Loucy (cell line): ENCODE data around the gene RIC3.

Experiments used
- H2AFZ ChIP-seq: fragments of 200-600 bp; sonication (generic); 2 replicates; pipeline ENCODE4 v1.6.0; 2016; ENCODE audit warnings: antibody characterized with exemption, mild to moderate bottlenecking, low read length, moderate library complexity
- H3F3A ChIP-seq: fragments of 200-600 bp; 2 replicates; pipeline ENCODE4 v1.6.0; 2016; ENCODE audit warnings: antibody characterized with exemption, low read depth, mild to moderate bottlenecking
- H3K27me3 ChIP-seq: fragments of 200-600 bp; sonication (generic); 2 replicates; pipeline ENCODE4 v1.6.1; 2014; ENCODE audit warnings: low read length, mild to moderate bottlenecking; ENCODE audit not compliant: insufficient read depth, poor library complexity, severe bottlenecking
- H3K36me3 ChIP-seq: fragments of 200-600 bp; sonication (generic); 2 replicates; pipeline ENCODE4 v1.6.1; 2016; ENCODE audit warnings: low read length; ENCODE audit not compliant: insufficient read depth
- H3K4me1 ChIP-seq: fragments of 200-600 bp; sonication (generic); 2 replicates; pipeline ENCODE4 v1.5.1; 2014; ENCODE audit warnings: low read length, mild to moderate bottlenecking; ENCODE audit not compliant: insufficient read depth, poor library complexity, severe bottlenecking
- H3K4me2 ChIP-seq: fragments of 200-600 bp; sonication (generic); 2 replicates; pipeline ENCODE4 v1.6.0; 2014; ENCODE audit warnings: antibody characterized with exemption, low read length, low read depth, mild to moderate bottlenecking; ENCODE audit not compliant: poor library complexity, severe bottlenecking
- H3K4me3 ChIP-seq: fragments of 200-600 bp; sonication (generic); 2 replicates; pipeline ENCODE4 v1.5.1; 2014; ENCODE audit warnings: low read length, mild to moderate bottlenecking, mixed read lengths; ENCODE audit not compliant: poor library complexity, severe bottlenecking
- H3K79me2 ChIP-seq: fragments of 200-600 bp; sonication (generic); 2 replicates; pipeline ENCODE4 v1.6.1; 2014; ENCODE audit warnings: low read length; ENCODE audit not compliant: insufficient read depth
- H3K9ac ChIP-seq: fragments of 200-600 bp; sonication (generic); 2 replicates; pipeline ENCODE4 v1.6.0; 2014; ENCODE audit warnings: mild to moderate bottlenecking, low read depth, low read length, moderate library complexity; ENCODE audit not compliant: poor library complexity, severe bottlenecking
- H3K9me2 ChIP-seq: fragments of 200-600 bp; sonication (generic); replicated peaks from 2 replicates; pipeline ENCODE4 v1.6.1; 2016; ENCODE audit warnings: low read depth, low read length, mixed read lengths
- H3K9me3 ChIP-seq: fragments of 200-600 bp; sonication (generic); 2 replicates; pipeline ENCODE4 v1.6.1; 2014; ENCODE audit warnings: mild to moderate bottlenecking, antibody characterized with exemption, low read length, low read depth; ENCODE audit not compliant: insufficient read depth
- H4K20me1 ChIP-seq: fragments of 200-600 bp; sonication (generic); 2 replicates; pipeline ENCODE4 v1.6.0; 2014; ENCODE audit warnings: antibody characterized with exemption, low read length, mild to moderate bottlenecking; ENCODE audit not compliant: insufficient read depth, poor library complexity, severe bottlenecking
- CTCF ChIP-seq: fragments of 200-600 bp; sonication (generic); conservative IDR thresholded peaks from 2 replicates; pipeline ENCODE4 v1.5.1; 2014; ENCODE audit warnings: mild to moderate bottlenecking, antibody characterized with exemption, low read length
- EZH2phosphoT487 ChIP-seq: fragments of 200-600 bp; IDR thresholded peaks from 2 replicates; pipeline ENCODE4 v1.6.1; 2018; ENCODE audit warnings: antibody characterized with exemption, mild to moderate bottlenecking, moderate library complexity, borderline replicate concordance

RIC3 gene

GRCh38 chr11:8196749-8197148 lies 27.9 kb upstream of the RIC3 start:
- Histone ChIP-seq H2AFZ (no peak overlapping the region), H3K36me3 (no peaks in the 10 kb centered on the region), H3K79me2 (no peaks in the 10 kb centered on the region), H3K9me3 (no peaks in the 10 kb centered on the region), H3K4me1 (peaks cover 9% of the 10 kb centered on the region), H3K4me2 (no peak overlapping the region), H4K20me1 (no peaks in the 10 kb centered on the region), H3F3A (no peaks in the 10 kb centered on the region), H3K9ac (no peak overlapping the region), H3K27me3 (no peaks in the 10 kb centered on the region), H3K4me3 (no peak overlapping the region), H3K9me2 (no peaks in the 10 kb centered on the region)
- TF ChIP-seq CTCF (no peak), EZH2phosphoT487 (no peak)

- Histone ChIP-seq H3K4me3 (no peak overlapping the region), H3K79me2 (no peaks in the 10 kb centered on the region), H3K9me2 (no peaks in the 10 kb centered on the region), H3K9ac (no peak overlapping the region), H3F3A (no peaks in the 10 kb centered on the region), H2AFZ (no peak overlapping the region), H3K4me2 (no peak overlapping the region), H3K4me1 (peaks cover 8% of the 10 kb centered on the region), H3K36me3 (no peaks in the 10 kb centered on the region), H3K9me3 (no peaks in the 10 kb centered on the region), H4K20me1 (no peaks in the 10 kb centered on the region), H3K27me3 (no peaks in the 10 kb centered on the region)
- TF ChIP-seq EZH2phosphoT487 = no peak
Observed at GRCh38 chr11:8194956-8195355, 26.1 kb upstream of the RIC3 start.

GRCh38 chr11:8192896-8193209 lies 24.0 kb upstream of the RIC3 start:
- H3K9me3 ChIP-seq = no peaks in the 10 kb centered on the region
- no peaks in the 10 kb centered on the region for H3K79me2 ChIP-seq
- peaks cover 8% of the 10 kb centered on the region for H3K4me1 ChIP-seq
- no peak overlapping the region for H3K4me3 ChIP-seq
- no peak overlapping the region for H3K4me2 ChIP-seq
- H3K27me3 ChIP-seq = no peaks in the 10 kb centered on the region
- 0 out of 2 replicates have a peak overlapping the region, but pooled peaks have one; percentile 5 for H2AFZ ChIP-seq
- H3K36me3 ChIP-seq = no peaks in the 10 kb centered on the region
- TF ChIP-seq EZH2phosphoT487 = no peak
- TF ChIP-seq CTCF = 0 out of 2 replicates have a peak, but pooled peaks have one; percentile 3
- H3K9ac ChIP-seq = no peak overlapping the region
- H4K20me1 ChIP-seq = no peaks in the 10 kb centered on the region
- H3K9me2 ChIP-seq = no peaks in the 10 kb centered on the region
- H3F3A ChIP-seq = no peaks in the 10 kb centered on the region
